Measurements from ENCODE around the gene PPARA.
"Not testable (repeated sequence)": the region's sequence is repeated elsewhere in the genome, so short reads cannot be mapped to it uniquely, and the experiment has no call there.

Gene PPARA

GRCh38 chr22:46128606-46129005 is 21.7 kb upstream of the PPARA start:
- no peak for DNase-seq

GRCh38 chr22:46129390-46130041 is 20.8 kb upstream of the PPARA start:
- no peak for DNase-seq

GRCh38 chr22:46131151-46131587 is 19.2 kb upstream of the PPARA start:
- DNase-seq, result no peak

GRCh38 chr22:46132193-46132829 is 18.0 kb upstream of the PPARA start:
- not testable (repeated sequence) for DNase-seq

GRCh38 chr22:46132830-46133587 is 17.3 kb upstream of the PPARA start:
- no peak for DNase-seq

GRCh38 chr22:46133588-46133855 is 16.8 kb upstream of the PPARA start:
- no peak for DNase-seq

- no peak for DNase-seq
Observed at GRCh38 chr22:46134111-46134705, 16.1 kb upstream of the PPARA start.

- DNase-seq, result no peak
Observed at GRCh38 chr22:46135611-46136485, 14.5 kb upstream of the PPARA start.

- DNase-seq, result no peak
Observed at GRCh38 chr22:46136486-46137217, 13.7 kb upstream of the PPARA start.

- DNase-seq, result no peak
Observed at GRCh38 chr22:46137218-46137766, 13.0 kb upstream of the PPARA start.

- no peak for DNase-seq
Observed at GRCh38 chr22:46138058-46138797, 12.1 kb upstream of the PPARA start.

- DNase-seq, result not testable (repeated sequence)
Observed at GRCh38 chr22:46139417-46139816, 10.9 kb upstream of the PPARA start.

GRCh38 chr22:46139895-46140350 is 10.4 kb upstream of the PPARA start:
- DNase-seq, result no peak

GRCh38 chr22:46140989-46141928 is 9.1 kb upstream of the PPARA start:
- no peak for DNase-seq

GRCh38 chr22:46142548-46143490 is 7.5 kb upstream of the PPARA start:
- DNase-seq, result no peak

GRCh38 chr22:46143491-46144147 is 6.7 kb upstream of the PPARA start:
- no peak for DNase-seq

- no peak for DNase-seq
Observed at GRCh38 chr22:46145361-46145851, 4.9 kb upstream of the PPARA start.

- no peak for DNase-seq
Observed at GRCh38 chr22:46145896-46146295, 4.4 kb upstream of the PPARA start.
